ENCODE measurements around the gene NHLH2.
A peak's percentile ranks its signal among the peaks of the same experiment; 100 is the strongest.

NHLH2 gene

DNA sequence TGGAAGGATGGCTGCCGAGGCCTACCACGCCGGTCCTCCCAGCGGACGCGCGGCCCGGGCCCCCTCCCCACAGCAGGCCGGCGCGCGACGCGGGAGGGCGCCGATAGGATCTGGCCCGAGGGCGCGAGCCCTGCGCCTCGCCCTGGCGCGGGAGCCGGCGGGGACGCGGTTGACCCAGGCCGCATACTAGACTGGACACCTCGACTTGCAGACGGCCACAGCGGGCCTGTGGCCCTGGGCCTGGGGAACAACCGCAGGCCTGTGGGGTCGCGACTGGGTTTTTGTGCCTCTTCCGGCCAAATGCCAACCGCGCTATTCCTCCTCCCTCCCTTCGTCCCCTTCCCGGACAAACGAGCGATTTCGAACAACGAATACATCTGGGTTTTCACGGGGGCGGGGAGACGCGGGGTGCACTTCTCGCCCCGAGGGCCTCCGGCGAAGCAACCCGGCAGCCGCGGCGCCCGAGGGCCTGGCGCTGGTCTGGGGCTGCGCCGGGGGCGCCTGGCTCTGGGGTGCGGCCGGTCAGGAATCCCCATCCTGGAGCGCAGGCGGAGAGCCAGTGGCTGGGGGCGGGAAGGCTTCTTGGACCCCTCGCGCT is 2.4 kb downstream of the NHLH2 start:
- no peak for DNase-seq (ENCODE audit: low read depth)

DNA sequence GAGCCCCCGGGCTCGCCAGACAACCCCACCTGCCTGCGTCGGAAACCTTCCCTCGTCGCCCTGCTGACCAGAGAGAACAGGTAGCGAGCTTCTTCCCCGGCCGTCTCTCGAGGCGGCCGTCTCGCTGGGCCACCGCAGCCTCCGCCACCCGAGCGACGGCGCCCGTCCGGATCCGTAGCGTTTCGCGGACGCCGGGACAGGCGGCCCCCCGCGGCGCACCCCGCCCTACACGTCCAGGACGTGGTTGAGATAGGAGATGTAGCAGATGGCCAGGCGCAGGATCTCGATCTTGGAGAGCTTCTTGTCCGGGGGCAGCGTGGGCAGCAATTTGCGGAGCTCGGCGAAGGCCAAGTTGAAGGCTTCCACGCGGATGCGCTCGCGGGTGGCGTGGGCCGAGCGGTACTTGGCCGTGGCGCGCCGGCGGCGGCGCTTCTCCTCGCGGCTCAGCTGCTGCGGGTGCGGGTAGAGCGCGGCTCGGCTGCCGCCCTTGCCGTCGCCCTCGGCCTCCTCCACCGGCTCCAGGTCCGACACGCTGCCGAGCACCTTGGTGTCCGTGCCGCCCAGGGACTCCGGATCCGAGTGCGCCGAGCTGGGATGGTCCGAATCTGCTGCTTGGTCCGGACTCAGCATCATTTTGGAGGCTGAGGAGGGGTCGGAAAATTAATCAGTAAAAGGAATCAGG is 3.0 kb downstream of the NHLH2 start:
- no peak for DNase-seq (ENCODE audit: low read depth)

DNA sequence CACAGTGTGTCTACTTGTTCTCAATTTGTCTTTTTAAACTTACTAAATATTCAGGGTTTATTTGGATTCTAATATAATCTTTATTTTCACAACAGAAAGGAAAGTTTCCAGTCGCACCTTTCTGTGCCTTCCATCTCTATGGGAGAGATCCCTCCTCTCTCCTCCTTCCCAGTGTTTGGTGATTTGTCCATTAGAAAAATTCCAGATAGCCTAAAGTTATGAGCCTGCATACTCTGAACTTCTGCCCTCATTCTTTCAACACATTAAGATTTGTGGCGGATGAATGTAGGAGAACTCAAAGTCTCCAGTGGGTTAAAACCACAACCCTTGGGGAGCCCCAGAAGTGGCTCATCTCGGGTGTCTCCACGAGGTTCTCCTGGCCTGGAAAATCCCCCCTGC is 3.6 kb downstream of the NHLH2 start:
- no peak for DNase-seq (ENCODE audit: low read depth)

DNA sequence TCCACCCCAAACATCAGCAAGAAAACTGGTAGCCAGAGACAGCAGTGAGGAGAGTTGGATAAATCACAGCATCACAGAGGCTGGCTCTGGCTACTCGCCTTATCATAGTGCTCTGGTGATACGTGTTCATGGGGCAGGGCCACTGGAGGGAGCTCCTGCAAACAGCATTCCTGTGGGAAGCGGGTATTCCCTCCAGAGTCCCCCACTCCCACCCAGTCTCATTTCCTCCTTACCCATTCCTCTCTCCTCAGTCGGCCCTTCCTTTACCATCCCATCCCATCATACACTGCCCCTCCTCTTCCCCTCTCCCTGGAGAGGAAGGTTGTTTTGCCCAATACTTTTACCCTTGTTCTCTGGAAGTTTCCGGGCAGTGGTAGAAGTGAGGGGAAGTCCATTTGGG is 7.1 kb downstream of the NHLH2 start:
- DNase-seq (ENCODE audit: low read depth), result no peak

DNA sequence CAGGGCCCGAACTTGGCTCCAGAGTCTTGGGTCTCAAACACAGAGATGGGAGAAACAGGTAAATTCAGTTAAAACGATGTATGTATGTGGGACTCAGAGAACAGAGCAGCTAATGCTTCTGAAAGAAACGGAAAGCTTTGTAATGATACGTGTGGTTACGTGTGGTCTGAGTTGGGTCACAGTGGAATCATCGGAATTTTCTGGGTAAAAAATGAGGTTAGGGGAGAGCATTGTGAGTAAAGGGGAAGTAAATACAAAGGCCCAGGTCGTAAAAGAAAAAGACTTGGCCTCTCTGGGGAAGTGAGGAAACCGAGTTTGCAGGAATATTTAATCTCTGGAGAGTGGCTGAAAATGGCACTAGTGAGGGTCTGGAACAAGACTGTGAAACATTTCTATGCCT is 8.3 kb downstream of the NHLH2 start:
- no peak for DNase-seq (ENCODE audit: low read depth)

DNA sequence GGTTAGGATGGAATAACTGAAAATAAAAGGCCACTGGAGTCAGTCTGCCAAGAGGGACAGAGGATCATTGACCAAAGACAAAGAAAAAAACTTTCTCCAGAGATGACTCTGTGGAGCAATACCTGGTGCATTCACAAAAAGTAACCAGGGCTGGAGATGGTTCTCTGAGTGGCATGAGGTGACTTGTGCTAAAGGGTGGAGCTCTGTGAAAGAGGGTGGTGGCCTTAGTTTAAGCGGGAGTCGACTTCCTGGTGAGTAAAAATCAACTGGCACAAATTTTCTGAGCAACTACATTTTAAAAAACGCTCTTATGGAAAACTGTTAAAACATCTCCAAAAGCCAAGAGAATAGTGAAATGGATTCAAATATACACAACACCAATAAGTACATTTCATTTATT is 10.0 kb downstream of the NHLH2 start:
- no peak for DNase-seq (ENCODE audit: low read depth)

DNA sequence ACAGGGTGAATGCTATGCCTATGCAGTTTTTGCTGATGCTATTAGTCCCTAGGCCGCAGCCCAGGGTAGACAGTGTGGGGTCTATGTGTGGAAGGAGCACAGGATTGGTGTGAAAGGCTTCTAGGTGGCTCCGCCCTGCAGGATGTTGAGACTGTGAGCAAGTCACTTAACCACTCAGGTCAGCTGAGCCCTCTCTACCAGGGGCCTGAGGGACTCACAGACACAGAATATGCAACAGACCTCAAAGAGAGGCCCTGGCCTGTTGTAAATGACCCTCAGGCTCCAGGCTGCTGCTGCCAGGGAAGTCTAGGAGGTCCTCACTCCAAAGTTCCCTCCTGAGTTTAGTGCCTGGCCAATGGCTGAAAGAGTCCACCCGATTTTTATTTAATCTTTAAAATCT is 11.0 kb downstream of the NHLH2 start:
- no peak for DNase-seq (ENCODE audit: low read depth)

DNA sequence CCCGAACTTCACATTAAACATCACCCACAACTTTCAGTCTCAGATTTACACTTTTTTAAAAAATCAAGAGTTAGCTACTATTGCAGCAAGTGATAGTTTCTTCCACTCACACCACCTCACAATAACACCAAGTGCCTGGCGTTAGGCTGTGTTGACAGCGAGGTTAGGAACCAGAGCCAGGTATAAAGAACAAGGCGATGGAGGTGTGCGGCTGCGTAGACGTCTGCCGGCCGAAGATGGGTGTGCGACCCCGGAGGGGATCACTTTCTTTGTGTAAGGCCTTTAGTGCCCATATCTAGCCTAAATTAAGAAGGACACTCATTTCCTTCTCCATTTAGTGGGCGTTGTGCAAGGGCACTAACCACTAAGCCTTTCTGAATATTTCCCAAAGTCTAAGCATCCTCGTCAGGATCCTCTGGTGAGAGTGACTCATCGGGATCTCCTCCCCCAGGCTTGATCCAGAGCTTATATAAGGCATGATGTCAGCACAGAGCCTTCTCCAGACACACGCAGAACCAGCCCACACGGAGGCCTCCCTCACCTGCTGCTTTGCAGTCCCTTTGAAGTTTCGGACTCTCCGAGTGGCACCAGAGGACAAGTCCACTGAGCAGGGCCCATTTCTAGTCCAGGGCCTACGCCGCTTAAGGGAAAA is 11.8 kb downstream of the NHLH2 start:
- DNase-seq (ENCODE audit: low read depth), result no peak

DNA sequence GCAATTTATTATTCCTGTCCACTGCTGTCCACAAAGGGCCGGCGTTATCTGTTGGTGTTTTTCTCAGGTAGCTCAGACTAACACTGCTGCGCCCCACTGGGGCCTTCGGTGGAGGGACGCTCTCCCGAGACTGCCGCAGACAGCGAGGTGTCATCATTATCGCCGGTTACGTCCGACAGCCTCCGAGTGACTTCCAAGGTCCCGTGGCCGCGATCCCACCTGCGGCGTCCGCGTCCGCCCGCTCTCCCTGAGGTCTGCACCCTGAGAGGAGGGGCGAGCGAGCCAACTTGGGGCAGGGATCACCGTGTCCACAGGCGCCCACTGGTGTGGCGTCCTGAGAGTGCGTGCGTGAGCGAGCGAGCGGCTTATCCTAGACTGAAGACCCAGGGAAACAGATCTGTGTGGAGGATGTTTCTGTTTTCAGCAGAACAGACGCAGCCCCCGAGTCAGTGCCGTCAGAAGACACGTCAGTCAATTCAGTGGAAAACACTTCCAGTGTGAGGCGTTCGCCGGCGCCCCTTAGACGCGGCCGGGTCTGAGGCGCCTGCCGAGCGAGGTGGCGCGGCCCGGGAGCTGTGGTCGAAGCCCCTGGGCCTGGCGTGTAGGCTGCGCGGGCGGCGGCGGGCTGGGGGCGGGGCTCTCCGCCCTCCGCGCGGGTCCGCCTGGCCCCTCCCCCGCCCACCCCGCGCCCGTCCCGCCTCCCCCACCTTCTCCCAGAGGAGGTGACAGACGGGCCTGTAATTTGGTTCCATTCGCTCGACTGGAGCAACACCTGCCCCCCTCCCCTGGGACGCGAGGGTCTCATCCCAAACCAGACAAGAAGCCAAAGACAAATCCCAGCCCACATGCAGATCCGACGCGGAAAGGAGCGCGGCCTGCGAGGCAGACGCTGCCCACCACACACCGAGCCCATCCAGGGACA is 12.6 kb downstream of the NHLH2 start:
- no peak for DNase-seq (ENCODE audit: low read depth)

DNA sequence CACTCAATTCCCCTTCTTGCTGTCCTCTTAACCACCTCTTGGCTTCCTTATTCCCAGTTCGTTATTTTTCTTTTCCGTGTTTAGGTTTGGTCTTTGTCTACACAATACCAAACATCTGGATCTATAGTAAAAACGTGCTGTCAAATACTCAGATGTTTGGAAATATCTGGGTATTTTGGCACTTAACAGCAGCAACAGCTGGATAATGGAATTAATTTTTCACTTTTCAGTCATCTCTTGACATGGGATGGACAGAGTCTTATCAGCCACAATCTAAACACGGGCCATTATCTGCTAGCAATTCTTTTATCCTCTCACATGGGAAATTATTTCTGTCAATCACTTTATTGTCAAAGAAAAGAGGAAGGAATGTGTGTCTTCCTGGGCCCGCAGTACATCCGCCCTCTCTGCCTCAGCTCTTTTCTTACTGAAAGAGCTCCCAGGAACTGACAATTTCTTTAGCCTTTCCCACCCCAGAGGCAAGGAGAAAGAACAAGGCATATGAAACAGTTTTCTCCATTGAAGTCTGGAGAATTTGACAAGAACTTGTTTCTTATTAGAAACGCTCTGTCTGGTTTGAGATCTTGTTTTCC is 13.4 kb downstream of the NHLH2 start:
- no peak for DNase-seq (ENCODE audit: low read depth)

DNA sequence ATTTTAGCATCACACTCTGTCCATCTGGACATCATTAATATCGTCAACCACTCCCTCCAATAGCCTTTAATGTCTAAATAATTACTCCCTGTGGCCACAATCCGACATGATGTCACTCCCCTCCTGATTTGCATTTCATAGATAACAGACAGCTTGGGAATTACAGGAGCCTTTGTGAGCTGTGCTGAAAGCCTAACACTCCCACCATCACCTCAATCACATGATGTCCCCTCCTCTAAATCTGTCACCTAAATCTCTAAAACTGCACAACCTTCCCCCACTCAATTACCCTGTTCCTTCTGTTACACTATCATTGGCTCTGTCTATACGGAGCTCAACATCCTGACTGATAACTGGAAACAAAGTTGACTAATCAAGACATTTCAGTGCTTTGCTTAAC is 14.3 kb downstream of the NHLH2 start:
- DNase-seq (ENCODE audit: low read depth), result no peak

DNA sequence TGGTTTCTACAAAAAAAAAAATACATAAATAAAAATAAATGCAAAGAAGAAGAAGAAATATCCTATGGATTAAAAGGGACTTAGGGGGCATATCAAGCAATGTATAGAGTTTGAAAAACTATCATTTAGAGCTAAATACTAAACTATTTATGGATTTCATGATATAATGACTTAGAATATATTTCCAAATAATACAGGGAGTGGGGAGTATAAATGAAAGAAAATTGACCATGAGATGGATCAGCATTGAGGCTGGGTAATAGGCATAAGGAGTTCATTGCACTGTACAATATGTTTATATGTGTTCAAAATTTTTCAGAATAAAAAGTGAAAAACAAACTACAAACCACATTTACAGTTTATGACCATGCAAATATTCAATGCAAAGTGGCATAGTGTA is 18.8 kb downstream of the NHLH2 start:
- no peak for DNase-seq (ENCODE audit: low read depth)

DNA sequence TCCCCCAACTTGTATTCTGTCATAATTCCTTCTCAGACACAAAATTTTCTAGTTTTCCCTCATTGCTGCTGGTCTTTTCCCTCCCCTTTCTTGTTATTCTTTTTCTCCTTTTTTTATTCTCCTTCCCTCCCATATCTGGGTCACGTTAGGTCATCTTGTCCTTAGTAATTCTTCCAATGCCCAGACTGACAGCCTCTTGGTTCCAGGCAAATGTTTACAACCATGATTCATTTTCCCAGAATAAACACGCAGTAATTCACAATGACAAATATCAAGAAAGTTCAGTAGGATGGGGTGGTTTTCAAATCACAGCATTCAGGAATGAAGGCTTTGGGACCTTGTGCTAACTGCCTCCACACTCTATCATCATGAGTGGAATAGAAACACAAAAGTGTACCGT is 25.2 kb downstream of the NHLH2 start:
- DNase-seq (ENCODE audit: low read depth), result no peak

DNA sequence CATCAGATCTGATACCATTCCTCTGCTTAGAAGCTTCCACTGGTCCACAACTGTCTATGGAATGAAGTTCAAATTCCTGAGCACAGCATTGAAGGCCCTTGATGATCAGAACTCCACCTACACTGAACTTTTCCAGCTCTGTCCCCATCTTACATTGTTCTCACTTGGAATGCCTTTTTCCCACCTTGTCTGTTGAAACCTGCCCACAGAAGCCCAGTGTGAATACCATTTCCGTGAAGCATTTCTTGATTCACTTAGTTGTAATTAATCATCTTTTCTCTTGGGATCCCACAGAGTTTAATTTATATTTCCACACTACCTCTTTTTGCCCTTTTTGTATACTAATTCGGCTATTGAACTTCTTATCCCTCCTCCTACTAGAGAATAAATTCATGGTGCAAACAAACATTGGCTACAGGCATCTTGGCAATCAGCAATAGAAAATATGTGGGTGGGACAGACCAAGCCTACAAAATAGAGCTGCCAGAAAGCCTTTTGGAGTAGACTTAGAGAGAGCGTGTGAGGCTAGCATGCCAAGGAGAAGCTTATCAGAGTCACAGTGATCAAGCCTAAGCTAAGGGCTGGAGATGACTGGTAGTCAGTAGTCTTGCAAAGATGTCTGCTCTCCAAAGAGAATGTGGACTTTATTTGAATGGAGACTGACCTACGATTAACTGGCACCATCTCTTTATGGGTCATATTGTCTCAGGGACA is 26.1 kb downstream of the NHLH2 start:
- no peak for DNase-seq (ENCODE audit: low read depth)

DNA sequence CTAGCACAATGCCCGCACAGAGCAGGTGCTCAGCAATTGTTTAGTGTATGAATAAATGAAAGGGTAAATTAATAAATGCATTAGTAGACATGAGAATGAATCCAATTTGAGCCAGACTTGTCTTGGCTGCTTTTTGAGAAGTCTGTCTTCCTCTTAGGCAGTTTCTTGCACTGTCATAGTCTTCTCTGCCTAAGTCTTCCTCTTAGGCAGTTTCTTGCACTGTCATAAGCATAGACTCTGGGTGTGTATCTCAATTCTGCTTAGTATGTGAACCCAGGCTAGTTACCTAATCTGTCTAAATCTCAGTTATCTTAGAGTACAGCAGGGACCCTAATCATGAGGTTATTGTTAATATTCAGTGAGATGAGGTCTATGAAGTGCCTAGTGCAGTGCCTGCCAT is 27.2 kb downstream of the NHLH2 start:
- no peak for DNase-seq (ENCODE audit: low read depth)

DNA sequence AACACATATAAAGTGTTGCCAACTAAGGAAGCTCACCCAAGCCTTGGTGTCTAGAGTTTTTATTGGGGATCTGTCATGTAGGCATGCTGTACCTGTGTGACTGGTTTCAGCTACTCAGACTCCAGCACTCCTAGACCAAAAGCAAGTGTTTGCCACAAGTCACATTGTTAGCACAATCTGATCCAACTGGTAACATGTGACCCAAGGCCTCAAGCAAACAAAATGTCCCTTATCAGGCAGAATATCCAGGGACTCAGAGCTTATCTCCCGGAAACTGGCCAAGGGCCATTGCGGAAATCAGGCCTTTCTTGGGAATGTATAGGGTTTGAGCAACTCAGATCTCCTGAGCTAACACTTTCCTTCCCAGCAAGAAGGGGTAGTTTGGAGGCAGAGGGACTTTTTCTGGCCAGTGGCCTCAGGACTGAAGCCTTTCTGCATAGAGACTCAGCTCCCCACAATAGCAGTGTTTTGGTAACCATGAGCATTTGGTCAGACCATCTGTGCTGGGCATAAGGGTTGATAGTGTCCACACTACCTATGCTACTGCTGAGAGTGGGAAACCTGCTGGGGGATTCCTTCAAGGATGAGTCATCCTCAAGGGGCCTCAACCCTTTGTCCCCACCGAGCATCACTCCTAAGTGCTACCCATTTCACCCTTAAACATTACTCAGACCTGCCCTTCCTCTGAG is 29.6 kb downstream of the NHLH2 start:
- no peak for DNase-seq (ENCODE audit: low read depth)

DNA sequence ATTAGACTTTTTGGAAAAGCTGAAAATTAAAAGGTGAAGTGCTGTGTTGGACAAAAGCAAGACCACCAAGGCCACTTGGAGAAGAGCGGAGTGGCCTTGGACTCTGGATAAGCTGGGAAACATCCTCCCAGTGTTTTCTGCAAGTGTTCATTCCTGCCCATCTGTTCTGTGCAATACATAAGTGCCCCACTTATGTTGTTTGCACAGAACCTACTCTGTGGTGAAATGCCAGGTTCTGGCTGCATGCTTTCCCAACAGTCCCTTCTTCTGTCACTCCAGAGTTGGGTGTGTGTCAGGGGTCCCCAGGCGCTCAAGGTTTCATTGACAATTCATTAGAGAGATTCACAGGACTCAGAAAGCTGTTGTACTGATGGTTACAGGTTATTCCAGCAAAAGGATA is 30.3 kb downstream of the NHLH2 start:
- DNase-seq (ENCODE audit: low read depth), result no peak

DNA sequence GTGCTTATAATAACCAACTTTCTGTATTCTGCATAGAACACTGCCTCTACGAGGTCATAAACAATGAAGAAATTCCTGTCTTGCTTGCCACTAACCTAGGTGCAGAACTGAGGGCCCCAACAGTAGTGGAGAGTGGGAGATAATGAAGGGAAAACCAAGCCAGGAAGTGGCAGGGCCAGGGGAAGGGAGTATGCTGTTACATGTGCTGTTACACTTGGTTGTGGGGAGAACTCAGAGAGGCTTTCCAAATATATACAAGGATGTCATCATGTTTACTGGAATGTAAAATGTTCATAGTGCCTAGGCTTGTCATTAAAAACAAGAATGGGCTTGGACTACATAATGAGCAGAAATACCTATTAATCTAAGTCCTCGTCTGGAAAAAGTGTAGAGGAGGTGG is 31.1 kb downstream of the NHLH2 start:
- no peak for DNase-seq (ENCODE audit: low read depth)

DNA sequence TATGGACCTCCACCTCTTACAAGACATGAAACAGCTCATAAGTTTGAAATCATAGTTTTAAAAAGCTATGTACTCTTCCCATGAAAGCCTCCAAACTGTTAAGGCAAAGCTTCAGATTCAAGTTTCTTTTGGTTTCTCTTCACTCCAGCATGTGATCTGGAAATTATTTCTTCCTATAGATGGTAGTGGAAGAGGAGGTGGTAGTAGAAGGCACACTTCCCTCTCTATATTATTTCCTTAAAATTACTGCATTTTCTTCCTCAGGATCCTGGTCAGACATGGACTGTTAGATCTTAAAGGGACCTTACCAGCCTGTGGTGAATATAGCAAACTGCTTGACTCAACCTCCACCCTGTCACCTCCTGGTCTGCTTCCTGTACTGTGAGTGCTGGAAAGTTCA is 31.9 kb downstream of the NHLH2 start:
- no peak for DNase-seq (ENCODE audit: low read depth)

DNA sequence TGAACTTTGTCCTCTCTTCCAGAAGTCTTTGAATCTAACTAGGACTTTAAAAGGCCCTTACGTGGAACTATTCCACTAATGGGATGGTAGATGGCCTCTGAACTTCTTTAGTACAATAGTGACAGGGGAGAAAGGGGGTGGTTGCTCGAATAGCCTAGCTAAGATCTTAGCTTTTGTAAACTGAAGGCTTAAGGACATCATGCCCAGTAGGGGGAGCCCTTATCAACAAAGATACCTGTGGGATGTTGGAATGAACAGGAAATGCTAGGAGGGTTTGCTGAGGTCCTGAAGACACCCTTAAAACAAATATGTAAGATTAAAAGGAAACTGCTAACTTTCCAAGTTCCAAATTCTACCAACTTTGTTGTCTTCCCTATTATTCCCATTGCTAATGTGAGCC is 33.2 kb downstream of the NHLH2 start:
- peak; percentile 9 for DNase-seq (ENCODE audit: low read depth)

DNA sequence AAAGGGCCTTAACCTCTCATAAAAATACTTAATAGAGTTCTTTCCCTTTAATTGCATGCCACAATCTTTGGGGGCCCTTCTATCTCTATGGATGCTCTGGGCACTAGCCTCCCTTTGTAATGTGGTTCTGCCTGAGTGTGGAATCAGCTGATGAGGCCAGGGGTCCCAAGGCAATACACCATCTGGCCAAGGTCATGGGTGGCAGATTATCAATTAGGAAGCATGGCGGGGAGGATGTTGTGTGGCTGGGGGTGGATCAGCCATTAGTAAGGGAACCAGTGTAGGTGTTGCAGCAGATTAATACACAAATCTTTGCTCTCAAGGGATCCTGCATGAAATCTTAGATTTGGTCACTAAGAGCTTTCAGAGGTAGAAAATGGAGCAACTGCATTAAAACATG is 35.3 kb downstream of the NHLH2 start:
- DNase-seq (ENCODE audit: low read depth), result no peak

All from activated T-cell treated with anti-CD3 and anti-CD28 coated beads for 1 hour (primary cell).